Measurements from ENCODE around the gene DMTF1. TPM values are rescaled to one million over a fixed set of nuclear protein-coding genes. Genes with fewer than 3 reads are reported as not detected.

Gene DMTF1
- polyA plus RNA-seq, 2 donors = 18.9 to 37.6 TPM

DNA sequence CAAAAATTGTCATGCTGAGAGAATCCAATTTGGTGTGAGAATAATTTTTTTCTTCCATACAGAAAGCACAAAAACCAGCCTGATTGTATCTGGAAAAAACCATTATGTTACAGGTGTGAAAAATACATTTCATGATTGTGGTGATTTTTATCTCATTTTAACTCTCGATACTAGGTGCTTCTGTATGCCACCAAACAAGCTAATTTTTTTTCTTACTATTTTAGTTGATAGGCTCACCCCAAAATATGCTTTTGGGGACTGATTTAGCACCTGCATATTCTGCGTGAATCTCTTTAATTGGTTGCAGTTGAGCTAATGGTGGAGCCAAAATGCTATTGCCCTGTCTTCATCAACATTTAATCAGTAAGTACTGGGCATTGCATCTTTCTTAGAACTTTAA lies 1.9 kb downstream of the DMTF1 start:
- no peaks in the 10 kb centered on the region for H3K4me1 ChIP-seq (ENCODE audit: control insufficient read depth in 2 of 2, insufficient read depth in 2 of 2, low read length in 1 of 2)
- H3K36me3 ChIP-seq (ENCODE audit: control insufficient read depth in 2 of 2, insufficient read depth in 2 of 2, low read length in 1 of 2) = no peaks in the 10 kb centered on the region
- peak overlapping the region in 1 of 2 donors; percentile 2 for H3K4me3 ChIP-seq (ENCODE audit: low read depth in 1 of 2, low read length in 2 of 2)
- no peaks in the 10 kb centered on the region for H3K9me3 ChIP-seq (ENCODE audit: control insufficient read depth in 2 of 2, insufficient read depth in 1 of 2, low read depth in 1 of 2, low read length in 1 of 2)
- H3K27me3 ChIP-seq (ENCODE audit: control insufficient read depth in 1 of 2, insufficient read depth in 2 of 2, low read length in 2 of 2) = no peaks in the 10 kb centered on the region
- 30 to 38% methylated on average over 2 of the region's 2 CpGs for WGBS, 2 donors
- no peak overlapping the region for H3K27ac ChIP-seq (ENCODE audit: low read depth in 2 of 2, low read length in 1 of 2)

DNA sequence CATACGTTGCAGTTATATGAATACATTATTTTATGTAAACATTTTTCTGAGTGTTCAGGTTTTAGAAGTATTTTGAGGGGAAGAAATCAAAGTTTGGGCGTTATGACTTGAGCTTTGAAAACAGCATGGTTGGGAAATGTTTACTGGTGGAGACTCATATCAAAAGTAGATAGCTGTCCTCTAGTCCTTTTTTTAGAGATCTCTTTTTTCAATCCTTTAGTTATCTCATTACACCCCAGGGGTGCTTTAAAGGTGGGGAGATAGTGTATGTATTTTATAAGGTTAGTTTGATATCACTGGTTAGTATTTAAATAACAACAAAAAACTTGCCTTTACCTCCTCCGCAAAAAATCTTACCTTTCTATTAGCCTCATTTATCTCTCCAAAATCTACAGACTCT lies 2.3 kb downstream of the DMTF1 start:
- no peaks in the 10 kb centered on the region for H3K9me3 ChIP-seq (ENCODE audit: control insufficient read depth in 2 of 2, insufficient read depth in 1 of 2, low read depth in 1 of 2, low read length in 1 of 2)
- H3K36me3 ChIP-seq (ENCODE audit: control insufficient read depth in 2 of 2, insufficient read depth in 2 of 2, low read length in 1 of 2) = no peaks in the 10 kb centered on the region
- no peak overlapping the region for H3K27ac ChIP-seq (ENCODE audit: low read depth in 2 of 2, low read length in 1 of 2)
- 32 to 36% methylated on average over 3 of the region's 3 CpGs for WGBS, 2 donors
- H3K4me1 ChIP-seq (ENCODE audit: control insufficient read depth in 2 of 2, insufficient read depth in 2 of 2, low read length in 1 of 2) = no peaks in the 10 kb centered on the region
- peak overlapping the region in 1 of 2 donors; percentile 2 for H3K4me3 ChIP-seq (ENCODE audit: low read depth in 1 of 2, low read length in 2 of 2)
- H3K27me3 ChIP-seq (ENCODE audit: control insufficient read depth in 1 of 2, insufficient read depth in 2 of 2, low read length in 2 of 2) = no peaks in the 10 kb centered on the region

DNA sequence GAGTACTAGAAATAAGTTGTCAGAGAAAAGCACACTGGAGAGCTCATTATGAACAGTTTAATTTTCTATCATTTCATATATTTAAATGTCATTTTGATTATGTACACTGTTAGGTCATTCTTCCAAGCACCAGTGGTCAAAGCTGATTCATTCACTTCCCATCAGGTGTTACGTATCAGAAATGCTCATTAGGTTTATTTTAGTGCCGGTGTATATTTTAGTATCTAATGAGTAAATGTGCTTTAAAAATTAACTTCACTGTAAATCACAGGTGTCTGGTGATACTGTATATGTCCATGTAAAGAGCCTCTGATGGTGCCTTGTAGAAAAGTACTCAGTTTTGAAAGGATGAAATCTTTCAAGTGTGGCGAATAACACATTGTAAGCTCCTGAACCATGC lies 3.5 kb downstream of the DMTF1 start:
- WGBS, 2 donors = 68 to 69% methylated on average over 3 of the region's 3 CpGs
- Histone ChIP-seq H3K27ac (ENCODE audit: low read depth in 2 of 2, low read length in 1 of 2) (no peak overlapping the region), H3K27me3 (ENCODE audit: control insufficient read depth in 1 of 2, insufficient read depth in 2 of 2, low read length in 2 of 2) (no peaks in the 10 kb centered on the region), H3K36me3 (ENCODE audit: control insufficient read depth in 2 of 2, insufficient read depth in 2 of 2, low read length in 1 of 2) (no peaks in the 10 kb centered on the region), H3K4me1 (ENCODE audit: control insufficient read depth in 2 of 2, insufficient read depth in 2 of 2, low read length in 1 of 2) (no peaks in the 10 kb centered on the region), H3K4me3 (ENCODE audit: low read depth in 1 of 2, low read length in 2 of 2) (no peak overlapping the region), H3K9me3 (ENCODE audit: control insufficient read depth in 2 of 2, insufficient read depth in 1 of 2, low read depth in 1 of 2, low read length in 1 of 2) (no peaks in the 10 kb centered on the region)

- no peaks in the 10 kb centered on the region for H3K36me3 ChIP-seq (ENCODE audit: control insufficient read depth in 2 of 2, insufficient read depth in 2 of 2, low read length in 1 of 2)
- H3K4me3 ChIP-seq (ENCODE audit: low read depth in 1 of 2, low read length in 2 of 2) = no peak overlapping the region
- 60% methylated on average over 2 of the region's 2 CpGs for WGBS, 2 donors
- no peak overlapping the region for H3K27ac ChIP-seq (ENCODE audit: low read depth in 2 of 2, low read length in 1 of 2)
- no peaks in the 10 kb centered on the region for H3K4me1 ChIP-seq (ENCODE audit: control insufficient read depth in 2 of 2, insufficient read depth in 2 of 2, low read length in 1 of 2)
- H3K9me3 ChIP-seq (ENCODE audit: control insufficient read depth in 2 of 2, insufficient read depth in 1 of 2, low read depth in 1 of 2, low read length in 1 of 2) = no peaks in the 10 kb centered on the region
- H3K27me3 ChIP-seq (ENCODE audit: control insufficient read depth in 1 of 2, insufficient read depth in 2 of 2, low read length in 2 of 2) = no peaks in the 10 kb centered on the region
These were observed 4.5 kb downstream of the DMTF1 start for GRCh38 chr7:87156709-87157108.

GRCh38 chr7:87159538-87159937 lies 7.3 kb downstream of the DMTF1 start:
- Histone ChIP-seq H3K9me3 (ENCODE audit: control insufficient read depth in 2 of 2, insufficient read depth in 1 of 2, low read depth in 1 of 2, low read length in 1 of 2) (no peaks in the 10 kb centered on the region), H3K27ac (ENCODE audit: low read depth in 2 of 2, low read length in 1 of 2) (no peak overlapping the region), H3K4me3 (ENCODE audit: low read depth in 1 of 2, low read length in 2 of 2) (no peak overlapping the region), H3K36me3 (ENCODE audit: control insufficient read depth in 2 of 2, insufficient read depth in 2 of 2, low read length in 1 of 2) (no peaks in the 10 kb centered on the region), H3K4me1 (ENCODE audit: control insufficient read depth in 2 of 2, insufficient read depth in 2 of 2, low read length in 1 of 2) (no peaks in the 10 kb centered on the region), H3K27me3 (ENCODE audit: control insufficient read depth in 1 of 2, insufficient read depth in 2 of 2, low read length in 2 of 2) (no peaks in the 10 kb centered on the region)
- WGBS, 2 donors = 69 to 72% methylated on average over 2 of the region's 2 CpGs

DNA sequence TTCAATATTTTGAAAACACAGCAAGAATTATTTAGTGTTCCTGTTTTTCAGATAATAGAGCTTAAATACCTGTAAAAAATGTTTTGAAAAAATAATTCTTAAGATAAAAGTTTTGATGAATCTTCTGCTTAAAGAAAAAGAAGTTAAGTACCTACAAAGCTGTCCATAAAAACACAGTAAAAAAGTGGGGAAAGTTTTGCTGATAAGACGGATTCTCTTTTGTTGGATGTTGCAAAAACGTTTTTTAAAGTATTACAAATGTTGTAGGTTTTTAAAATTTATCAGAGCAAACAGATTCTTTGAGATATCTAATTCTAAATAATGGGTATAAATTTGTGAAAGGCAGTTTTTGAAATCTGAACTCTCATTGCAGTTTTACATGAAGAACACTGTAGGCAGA lies 12.2 kb downstream of the DMTF1 start:
- Histone ChIP-seq H3K36me3 (ENCODE audit: control insufficient read depth in 2 of 2, insufficient read depth in 2 of 2, low read length in 1 of 2) (peaks cover 2 to 7% of the 10 kb centered on the region in 2 donors), H3K27me3 (ENCODE audit: control insufficient read depth in 1 of 2, insufficient read depth in 2 of 2, low read length in 2 of 2) (no peaks in the 10 kb centered on the region), H3K4me3 (ENCODE audit: low read depth in 1 of 2, low read length in 2 of 2) (no peak overlapping the region), H3K4me1 (ENCODE audit: control insufficient read depth in 2 of 2, insufficient read depth in 2 of 2, low read length in 1 of 2) (no peaks in the 10 kb centered on the region), H3K27ac (ENCODE audit: low read depth in 2 of 2, low read length in 1 of 2) (no peak overlapping the region), H3K9me3 (ENCODE audit: control insufficient read depth in 2 of 2, insufficient read depth in 1 of 2, low read depth in 1 of 2, low read length in 1 of 2) (no peaks in the 10 kb centered on the region)
- 80 to 86% methylated on average over 2 of the region's 2 CpGs for WGBS, 2 donors

- H3K36me3 ChIP-seq (ENCODE audit: control insufficient read depth in 2 of 2, insufficient read depth in 2 of 2, low read length in 1 of 2) = peaks cover 5 to 10% of the 10 kb centered on the region in 2 donors
- no peaks in the 10 kb centered on the region for H3K4me1 ChIP-seq (ENCODE audit: control insufficient read depth in 2 of 2, insufficient read depth in 2 of 2, low read length in 1 of 2)
- H3K9me3 ChIP-seq (ENCODE audit: control insufficient read depth in 2 of 2, insufficient read depth in 1 of 2, low read depth in 1 of 2, low read length in 1 of 2) = no peaks in the 10 kb centered on the region
- WGBS, 2 donors = 93 to 94% methylated on average over 3 of the region's 3 CpGs
- H3K27ac ChIP-seq (ENCODE audit: low read depth in 2 of 2, low read length in 1 of 2) = no peak overlapping the region
- no peaks in the 10 kb centered on the region for H3K27me3 ChIP-seq (ENCODE audit: control insufficient read depth in 1 of 2, insufficient read depth in 2 of 2, low read length in 2 of 2)
- H3K4me3 ChIP-seq (ENCODE audit: low read depth in 1 of 2, low read length in 2 of 2) = no peak overlapping the region
These were observed 18.6 kb downstream of the DMTF1 start for GRCh38 chr7:87170828-87171227.

- no peaks in the 10 kb centered on the region for H3K9me3 ChIP-seq (ENCODE audit: control insufficient read depth in 2 of 2, insufficient read depth in 1 of 2, low read depth in 1 of 2, low read length in 1 of 2)
- H3K27ac ChIP-seq (ENCODE audit: low read depth in 2 of 2, low read length in 1 of 2) = no peak overlapping the region
- H3K36me3 ChIP-seq (ENCODE audit: control insufficient read depth in 2 of 2, insufficient read depth in 2 of 2, low read length in 1 of 2) = peaks cover 5 to 10% of the 10 kb centered on the region in 2 donors
These were observed 19.2 kb downstream of the DMTF1 start for GRCh38 chr7:87171282-87171934.

GRCh38 chr7:87173471-87173870 lies 21.2 kb downstream of the DMTF1 start:
- H3K27ac ChIP-seq (ENCODE audit: low read depth in 2 of 2, low read length in 1 of 2) = no peak overlapping the region
- no peaks in the 10 kb centered on the region for H3K9me3 ChIP-seq (ENCODE audit: control insufficient read depth in 2 of 2, insufficient read depth in 1 of 2, low read depth in 1 of 2, low read length in 1 of 2)
- H3K4me3 ChIP-seq (ENCODE audit: low read depth in 1 of 2, low read length in 2 of 2) = no peak overlapping the region
- H3K27me3 ChIP-seq (ENCODE audit: control insufficient read depth in 1 of 2, insufficient read depth in 2 of 2, low read length in 2 of 2) = no peaks in the 10 kb centered on the region
- peaks cover 4 to 5% of the 10 kb centered on the region in 2 donors for H3K36me3 ChIP-seq (ENCODE audit: control insufficient read depth in 2 of 2, insufficient read depth in 2 of 2, low read length in 1 of 2)
- no peaks in the 10 kb centered on the region for H3K4me1 ChIP-seq (ENCODE audit: control insufficient read depth in 2 of 2, insufficient read depth in 2 of 2, low read length in 1 of 2)
- 88 to 99% methylated on average over 1 of the region's 1 CpG for WGBS, 2 donors

More at GRCh38 chr7:87171282-87171934, 19.2 kb downstream of the DMTF1 start:
- H3K4me1 ChIP-seq (ENCODE audit: control insufficient read depth in 2 of 2, insufficient read depth in 2 of 2, low read length in 1 of 2) = no peaks in the 10 kb centered on the region
- no peaks in the 10 kb centered on the region for H3K27me3 ChIP-seq (ENCODE audit: control insufficient read depth in 1 of 2, insufficient read depth in 2 of 2, low read length in 2 of 2)
- H3K4me3 ChIP-seq (ENCODE audit: low read depth in 1 of 2, low read length in 2 of 2) = no peak overlapping the region

DNA sequence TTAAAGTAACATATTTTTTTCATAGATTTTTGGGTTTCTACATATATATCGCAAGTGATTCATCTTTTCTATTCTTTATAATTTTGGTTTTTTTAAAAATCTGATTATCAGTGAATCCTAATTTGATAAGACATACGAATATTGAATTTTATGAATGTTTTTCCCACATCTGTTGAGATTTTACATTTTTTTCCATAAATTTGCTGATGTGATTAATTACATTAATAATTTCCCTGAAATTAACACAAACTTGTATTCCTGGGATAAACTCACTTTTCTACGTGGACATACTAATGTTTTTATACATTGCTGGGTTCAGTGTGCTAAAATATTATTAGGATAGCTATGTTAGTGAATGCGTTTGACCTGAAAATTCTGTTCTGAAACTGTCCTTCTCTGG lies 26.1 kb downstream of the DMTF1 start:
- WGBS, 2 donors = 94% methylated on average over 4 of the region's 4 CpGs
- Histone ChIP-seq H3K27me3 (ENCODE audit: control insufficient read depth in 1 of 2, insufficient read depth in 2 of 2, low read length in 2 of 2) (no peaks in the 10 kb centered on the region), H3K9me3 (ENCODE audit: control insufficient read depth in 2 of 2, insufficient read depth in 1 of 2, low read depth in 1 of 2, low read length in 1 of 2) (no peaks in the 10 kb centered on the region), H3K4me1 (ENCODE audit: control insufficient read depth in 2 of 2, insufficient read depth in 2 of 2, low read length in 1 of 2) (no peaks in the 10 kb centered on the region), H3K4me3 (ENCODE audit: low read depth in 1 of 2, low read length in 2 of 2) (no peak overlapping the region), H3K36me3 (ENCODE audit: control insufficient read depth in 2 of 2, insufficient read depth in 2 of 2, low read length in 1 of 2) (peaks cover 4 to 5% of the 10 kb centered on the region in 2 donors), H3K27ac (ENCODE audit: low read depth in 2 of 2, low read length in 1 of 2) (no peak overlapping the region)
